ENCODE data around the gene C2CD4B. TPM values are rescaled to one million over a fixed set of nuclear protein-coding genes. Genes with fewer than 3 reads are reported as not detected.

Gene C2CD4B
- total RNA-seq, 3 donors from 2014 or later: 0.96 to 2.5 (median 0.98) TPM

- intact Hi-C loops (cut with DNase I; ENCODE audit: low total_unique reads): no loop called here
- Histone ChIP-seq H3K9me3 (no peaks in the 10 kb centered on the region), H3K36me3 (no peaks in the 10 kb centered on the region), H3K27ac (no peak overlapping the region), H3K4me3 (no peak overlapping the region), H3K27me3 (no peaks in the 10 kb centered on the region), H3K4me1 (no peaks in the 10 kb centered on the region)
- TF ChIP-seq CTCF (IDR thresholded peaks at IDR 0.05) (no peak), POLR2AphosphoS5 (IDR thresholded peaks at IDR 0.05) (no peak), POLR2A (IDR thresholded peaks at IDR 0.05) (no peak)
- DNase-seq (ENCODE audit: low spot score in 2 of 2): no peak
Observed at GRCh38 chr15:62136911-62137865, 27.9 kb downstream of the C2CD4B start.

- no peak for DNase-seq (ENCODE audit: low spot score in 2 of 2)
- no peaks in the 10 kb centered on the region for H3K9me3 ChIP-seq
- no peaks in the 10 kb centered on the region for H3K27me3 ChIP-seq
- H3K4me1 ChIP-seq: no peaks in the 10 kb centered on the region
- TF ChIP-seq POLR2AphosphoS5 (IDR thresholded peaks at IDR 0.05) (no peak), POLR2A (IDR thresholded peaks at IDR 0.05) (no peak)
- no peaks in the 10 kb centered on the region for H3K36me3 ChIP-seq
- no peak overlapping the region for H3K27ac ChIP-seq
- H3K4me3 ChIP-seq: no peak overlapping the region
- intact Hi-C loops (cut with DNase I; ENCODE audit: low total_unique reads): no loop called here
Observed at GRCh38 chr15:62135532-62136134, 29.5 kb downstream of the C2CD4B start.

GRCh38 chr15:62133141-62133540 lies 31.9 kb downstream of the C2CD4B start:
- TF ChIP-seq POLR2AphosphoS5 (IDR thresholded peaks at IDR 0.05) (no peak), POLR2A (IDR thresholded peaks at IDR 0.05) (no peak), CTCF (IDR thresholded peaks at IDR 0.05) (no peak)
- DNase-seq (ENCODE audit: low spot score in 2 of 2): no peak
- Histone ChIP-seq H3K27ac (no peak overlapping the region), H3K9me3 (no peaks in the 10 kb centered on the region), H3K36me3 (no peaks in the 10 kb centered on the region), H3K27me3 (no peaks in the 10 kb centered on the region), H3K4me3 (no peak overlapping the region), H3K4me1 (no peaks in the 10 kb centered on the region)
- intact Hi-C loops (cut with DNase I; ENCODE audit: low total_unique reads): no loop called here

GRCh38 chr15:62128916-62129315 lies 36.2 kb downstream of the C2CD4B start:
- Histone ChIP-seq H3K4me3 (no peak overlapping the region), H3K9me3 (no peaks in the 10 kb centered on the region), H3K27me3 (no peaks in the 10 kb centered on the region), H3K36me3 (no peaks in the 10 kb centered on the region), H3K27ac (no peak overlapping the region), H3K4me1 (no peaks in the 10 kb centered on the region)
- intact Hi-C loops (cut with DNase I; ENCODE audit: low total_unique reads): no loop called here
- no peak for DNase-seq (ENCODE audit: low spot score in 2 of 2)
- TF ChIP-seq POLR2AphosphoS5 (IDR thresholded peaks at IDR 0.05) (no peak), CTCF (IDR thresholded peaks at IDR 0.05) (no peak), POLR2A (IDR thresholded peaks at IDR 0.05) (no peak)

GRCh38 chr15:62126364-62126763 lies 38.7 kb downstream of the C2CD4B start:
- Histone ChIP-seq H3K36me3 (no peaks in the 10 kb centered on the region), H3K4me3 (no peak overlapping the region), H3K27me3 (no peaks in the 10 kb centered on the region), H3K4me1 (no peaks in the 10 kb centered on the region), H3K9me3 (no peaks in the 10 kb centered on the region), H3K27ac (no peak overlapping the region)
- intact Hi-C loops (cut with DNase I; ENCODE audit: low total_unique reads): no loop called here
- DNase-seq (ENCODE audit: low spot score in 2 of 2): no peak
- TF ChIP-seq POLR2AphosphoS5 (IDR thresholded peaks at IDR 0.05) (no peak), CTCF (IDR thresholded peaks at IDR 0.05) (no peak), POLR2A (IDR thresholded peaks at IDR 0.05) (no peak)

Data from breast epithelium (tissue), 4 donors.